GM12892 (cell line): ENCODE data around the gene ABHD3.

Experiments used
- POLR2A ChIP-seq: IDR thresholded peaks from 2 replicates; pipeline ENCODE4 v1.6.1; 2011; ENCODE audit warnings: low read depth, low read length, control low read depth
- POLR2AphosphoS5 ChIP-seq: IDR thresholded peaks from 2 replicates; pipeline ENCODE4 v1.6.1; 2011; ENCODE audit warnings: low read depth, low read length, control low read depth

DNA sequence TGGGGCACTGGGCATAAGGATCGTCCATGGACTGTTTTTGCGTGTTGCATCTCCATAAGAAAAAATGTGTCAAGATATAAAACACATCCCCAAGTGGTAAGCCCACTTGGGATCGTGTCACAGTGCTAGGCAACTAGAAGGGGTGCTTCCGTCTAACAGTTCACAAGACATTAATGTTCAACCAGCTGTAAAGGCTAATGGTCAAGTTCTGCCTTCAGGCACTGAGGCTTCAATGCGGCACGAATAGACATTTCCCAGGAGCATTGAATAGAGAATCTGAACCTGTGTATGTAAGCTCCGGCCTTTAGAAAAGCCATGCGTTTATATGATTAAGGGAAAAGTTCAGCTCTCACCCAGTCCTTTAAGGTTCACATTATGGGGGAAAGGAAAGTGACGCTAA lies 42.0 kb downstream of the ABHD3 start:
- TF ChIP-seq POLR2A = no peak
- TF ChIP-seq POLR2AphosphoS5 = no peak
